Cortex of kidney (tissue), 1 donor: ENCODE results near the gene HIVEP3.

ENCODE experiments used
- DNase-seq: peaks from one replicate; lab custom pipeline; 2025; lab: John Stamatoyannopoulos, UW

HIVEP3 gene

GRCh38 chr1:41663671-41664400, 254.9 kb downstream of the HIVEP3 start:
- no peak for DNase-seq

- no peak for DNase-seq
Measured at GRCh38 chr1:41662765-41663437, 255.8 kb downstream of the HIVEP3 start.

- DNase-seq: no peak
Measured at GRCh38 chr1:41662061-41662764, 256.5 kb downstream of the HIVEP3 start.

GRCh38 chr1:41661428-41662060, 257.2 kb downstream of the HIVEP3 start:
- DNase-seq: no peak

GRCh38 chr1:41660570-41661427, 257.9 kb downstream of the HIVEP3 start:
- no peak for DNase-seq

GRCh38 chr1:41659903-41660302, 258.8 kb downstream of the HIVEP3 start:
- DNase-seq: no peak

- DNase-seq: no peak
Measured at GRCh38 chr1:41659159-41659495, 259.6 kb downstream of the HIVEP3 start.

- DNase-seq: no peak
Measured at GRCh38 chr1:41658431-41659158, 260.1 kb downstream of the HIVEP3 start.

- no peak for DNase-seq
Measured at GRCh38 chr1:41657679-41658295, 260.9 kb downstream of the HIVEP3 start.

GRCh38 chr1:41656825-41657500, 261.8 kb downstream of the HIVEP3 start:
- DNase-seq: no peak

- DNase-seq: no peak
Measured at GRCh38 chr1:41656068-41656467, 262.7 kb downstream of the HIVEP3 start.

- DNase-seq: no peak
Measured at GRCh38 chr1:41655632-41656031, 263.1 kb downstream of the HIVEP3 start.

- DNase-seq: no peak
Measured at GRCh38 chr1:41653574-41653973, 265.1 kb downstream of the HIVEP3 start.

- DNase-seq: no peak
Measured at GRCh38 chr1:41652384-41653265, 266.1 kb downstream of the HIVEP3 start.

- no peak for DNase-seq
Measured at GRCh38 chr1:41650028-41650880, 268.5 kb downstream of the HIVEP3 start.

GRCh38 chr1:41649396-41650027, 269.2 kb downstream of the HIVEP3 start:
- DNase-seq: no peak

GRCh38 chr1:41648844-41649243, 269.9 kb downstream of the HIVEP3 start:
- no peak for DNase-seq
